Loucy (cell line): Measurements from ENCODE around the gene LDB1.

Experiments used
- CTCF ChIP-seq: fragments of 200-600 bp; sonication (generic); conservative IDR thresholded peaks from 2 replicates; pipeline ENCODE4 v1.5.1; 2014; ENCODE audit warnings: mild to moderate bottlenecking, antibody characterized with exemption, low read length
- EZH2phosphoT487 ChIP-seq: fragments of 200-600 bp; IDR thresholded peaks from 2 replicates; pipeline ENCODE4 v1.6.1; 2018; ENCODE audit warnings: antibody characterized with exemption, mild to moderate bottlenecking, moderate library complexity, borderline replicate concordance

- no peak for TF ChIP-seq CTCF
- TF ChIP-seq EZH2phosphoT487: no peak
These were observed 5.1 kb downstream of the LDB1 start for GRCh38 chr10:102114861-102115618.
